ENCODE results near the gene COL4A1.

- no peak for TF ChIP-seq CTCF (conservative IDR thresholded peaks at IDR 0.05; ENCODE audit: low read length)
- TF ChIP-seq EZH2phosphoT487 (IDR thresholded peaks at IDR 0.05; ENCODE audit: borderline replicate concordance), result no peak
Observed at GRCh38 chr13:110240352-110240751, 66.6 kb downstream of the COL4A1 start.

All from Loucy (cell line).